Measurements from ENCODE around the gene PRRG2.

DNA sequence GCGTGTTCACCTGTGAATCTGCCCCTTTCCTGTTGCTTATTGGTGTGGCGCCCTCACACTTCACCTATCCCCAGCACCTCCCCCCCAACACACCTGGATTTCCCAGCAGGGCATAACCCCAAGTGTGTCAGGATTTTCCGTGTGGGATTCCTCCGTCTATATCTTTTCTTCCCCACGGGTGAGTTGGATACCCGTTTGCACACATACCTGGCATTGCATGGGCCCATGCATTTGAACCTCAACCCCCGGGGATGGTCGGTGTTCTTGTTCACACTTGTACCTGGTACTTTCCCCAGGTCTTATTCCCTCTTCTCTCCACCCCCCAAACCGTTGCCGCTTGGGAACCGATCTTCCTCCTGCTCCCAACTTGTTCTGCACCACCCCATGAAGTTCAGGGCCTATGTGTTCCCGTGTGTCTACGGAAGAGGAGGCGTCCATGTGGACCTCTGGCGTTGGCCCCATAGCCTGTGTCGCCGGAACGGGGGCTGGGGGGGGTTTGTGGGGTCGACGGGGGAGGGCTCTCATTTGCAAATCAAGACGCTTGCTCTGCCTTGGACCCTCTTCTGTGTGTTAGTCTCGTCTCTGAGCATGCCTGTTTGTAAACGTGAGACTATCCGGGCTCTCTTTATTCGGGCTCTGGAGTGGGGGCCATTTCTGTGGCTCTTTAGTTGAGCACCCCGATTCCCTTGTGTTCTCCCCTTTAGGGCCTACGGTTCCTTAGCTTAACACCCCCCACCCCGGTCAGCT is 11.5 kb downstream of the PRRG2 start:
- TF ChIP-seq, protein P1, sequence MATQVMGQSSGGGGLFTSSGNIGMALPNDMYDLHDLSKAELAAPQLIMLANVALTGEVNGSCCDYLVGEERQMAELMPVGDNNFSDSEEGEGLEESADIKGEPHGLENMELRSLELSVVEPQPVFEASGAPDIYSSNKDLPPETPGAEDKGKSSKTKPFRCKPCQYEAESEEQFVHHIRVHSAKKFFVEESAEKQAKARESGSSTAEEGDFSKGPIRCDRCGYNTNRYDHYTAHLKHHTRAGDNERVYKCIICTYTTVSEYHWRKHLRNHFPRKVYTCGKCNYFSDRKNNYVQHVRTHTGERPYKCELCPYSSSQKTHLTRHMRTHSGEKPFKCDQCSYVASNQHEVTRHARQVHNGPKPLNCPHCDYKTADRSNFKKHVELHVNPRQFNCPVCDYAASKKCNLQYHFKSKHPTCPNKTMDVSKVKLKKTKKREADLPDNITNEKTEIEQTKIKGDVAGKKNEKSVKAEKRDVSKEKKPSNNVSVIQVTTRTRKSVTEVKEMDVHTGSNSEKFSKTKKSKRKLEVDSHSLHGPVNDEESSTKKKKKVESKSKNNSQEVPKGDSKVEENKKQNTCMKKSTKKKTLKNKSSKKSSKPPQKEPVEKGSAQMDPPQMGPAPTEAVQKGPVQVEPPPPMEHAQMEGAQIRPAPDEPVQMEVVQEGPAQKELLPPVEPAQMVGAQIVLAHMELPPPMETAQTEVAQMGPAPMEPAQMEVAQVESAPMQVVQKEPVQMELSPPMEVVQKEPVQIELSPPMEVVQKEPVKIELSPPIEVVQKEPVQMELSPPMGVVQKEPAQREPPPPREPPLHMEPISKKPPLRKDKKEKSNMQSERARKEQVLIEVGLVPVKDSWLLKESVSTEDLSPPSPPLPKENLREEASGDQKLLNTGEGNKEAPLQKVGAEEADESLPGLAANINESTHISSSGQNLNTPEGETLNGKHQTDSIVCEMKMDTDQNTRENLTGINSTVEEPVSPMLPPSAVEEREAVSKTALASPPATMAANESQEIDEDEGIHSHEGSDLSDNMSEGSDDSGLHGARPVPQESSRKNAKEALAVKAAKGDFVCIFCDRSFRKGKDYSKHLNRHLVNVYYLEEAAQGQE (IDR thresholded peaks at IDR 0.05; ENCODE audit: low read depth): no peak
- TF ChIP-seq, protein P2, sequence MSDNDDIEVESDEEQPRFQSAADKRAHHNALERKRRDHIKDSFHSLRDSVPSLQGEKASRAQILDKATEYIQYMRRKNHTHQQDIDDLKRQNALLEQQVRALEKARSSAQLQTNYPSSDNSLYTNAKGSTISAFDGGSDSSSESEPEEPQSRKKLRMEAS (IDR thresholded peaks at IDR 0.05): no peak
- TF ChIP-seq RAD21 (IDR thresholded peaks at IDR 0.05; ENCODE audit: low read depth): no peak
- no peak for TF ChIP-seq EP300 (IDR thresholded peaks at IDR 0.05; ENCODE audit: borderline replicate concordance)
